Activated CD8-positive, alpha-beta memory T cell treated with anti-CD3 and anti-CD28 coated beads, Interleukin-2, amount 50 U/mL, for 24 hours (primary cell): ENCODE data around the gene GARIN5A.
A peak's percentile ranks its signal among the peaks of the same experiment; 100 is the strongest.
"Not testable (repeated sequence)": the region's sequence is repeated elsewhere in the genome, so short reads cannot be mapped to it uniquely, and the experiment has no call there.

Experiments used
- DNase-seq: peaks from one replicate; pipeline ENCODE4 v3.0.0-alpha.2; 2020; ENCODE audit errors: extremely low read depth

The GARIN5A gene

GRCh38 chr19:50488389-50489194, 11.9 kb upstream of the GARIN5A start:
- DNase-seq = no peak

DNA sequence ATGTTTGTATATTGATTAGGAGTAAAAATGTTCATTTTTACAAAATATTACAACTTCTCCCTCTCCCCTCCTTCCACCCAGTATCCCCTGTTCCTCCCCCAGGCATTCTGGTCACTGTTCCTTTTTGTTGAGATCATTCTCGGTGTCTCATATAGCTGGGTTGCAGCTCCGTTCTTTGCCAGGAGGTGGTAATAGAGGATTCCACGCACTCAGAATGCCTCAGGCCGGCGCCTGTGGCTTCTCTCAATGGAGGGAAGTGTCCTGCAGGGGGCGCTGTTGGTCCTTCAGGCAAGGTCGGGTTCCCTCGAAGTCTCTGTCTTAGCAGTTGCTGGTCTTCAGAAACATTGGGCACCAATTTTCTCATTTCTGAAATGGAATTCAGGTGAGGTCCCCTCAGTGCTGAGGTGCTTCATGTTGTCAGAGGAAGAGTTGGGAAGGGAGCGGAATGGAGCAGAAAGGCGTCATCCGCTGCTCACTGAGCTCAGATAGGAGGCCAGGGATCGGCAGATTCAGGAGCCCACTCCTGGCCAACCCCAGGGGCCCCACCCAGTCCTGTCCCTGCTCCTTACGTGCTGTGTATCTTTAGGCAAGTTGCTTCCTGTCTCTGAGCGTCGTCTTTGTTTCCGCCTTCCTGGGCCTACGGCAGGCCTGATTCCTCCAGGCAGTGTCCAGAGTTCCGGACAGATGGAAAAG, 10.3 kb upstream of the GARIN5A start:
- peak; percentile 28 for DNase-seq

GRCh38 chr19:50485284-50485955, 8.8 kb upstream of the GARIN5A start:
- DNase-seq = no peak

- DNase-seq = no peak
Observed at GRCh38 chr19:50482916-50483315, 6.3 kb upstream of the GARIN5A start.

GRCh38 chr19:50482271-50482855, 5.7 kb upstream of the GARIN5A start:
- no peak for DNase-seq

DNA sequence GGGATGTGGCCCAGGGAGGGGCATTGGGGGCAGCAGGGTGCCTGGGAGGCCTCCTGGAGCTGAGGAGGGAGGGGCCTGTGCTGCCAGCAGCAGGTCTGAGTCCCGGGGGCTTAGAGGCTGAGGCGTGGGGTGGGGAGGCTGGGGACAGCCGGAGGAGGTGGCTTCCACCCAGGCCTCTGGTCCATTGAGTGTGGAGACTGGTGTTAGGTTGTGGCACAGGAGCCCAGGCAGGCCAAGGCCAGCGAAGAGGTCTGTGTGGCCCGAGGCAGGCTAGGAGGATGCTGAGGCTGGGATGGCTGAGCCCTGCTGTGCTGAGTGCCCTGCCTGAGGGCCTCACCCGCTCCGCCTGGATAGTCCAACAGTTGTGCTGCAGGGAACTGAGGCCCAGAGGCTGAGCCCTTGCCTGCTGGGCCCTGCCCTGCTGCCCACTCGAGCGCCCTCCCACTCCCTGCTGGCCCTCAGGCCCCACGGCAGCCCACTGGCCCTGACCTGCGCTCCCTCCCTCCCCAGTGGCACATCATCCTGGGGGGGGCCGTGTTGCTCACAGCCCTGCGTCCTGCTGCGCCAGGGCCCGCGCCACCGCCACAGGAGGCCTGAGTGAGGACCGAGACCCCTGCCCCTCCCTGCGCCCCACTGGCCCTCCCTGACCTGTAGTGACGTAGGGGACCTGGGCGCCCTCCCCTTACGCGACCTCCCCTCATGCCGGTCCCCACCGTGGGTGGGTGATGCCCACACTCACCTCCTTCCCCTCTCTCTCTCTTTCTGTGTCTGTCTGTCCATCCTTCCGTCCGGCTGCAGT, 4.9 kb upstream of the GARIN5A start:
- DNase-seq = no peak

GRCh38 chr19:50480281-50481111, 3.8 kb upstream of the GARIN5A start:
- DNase-seq = no peak

DNA sequence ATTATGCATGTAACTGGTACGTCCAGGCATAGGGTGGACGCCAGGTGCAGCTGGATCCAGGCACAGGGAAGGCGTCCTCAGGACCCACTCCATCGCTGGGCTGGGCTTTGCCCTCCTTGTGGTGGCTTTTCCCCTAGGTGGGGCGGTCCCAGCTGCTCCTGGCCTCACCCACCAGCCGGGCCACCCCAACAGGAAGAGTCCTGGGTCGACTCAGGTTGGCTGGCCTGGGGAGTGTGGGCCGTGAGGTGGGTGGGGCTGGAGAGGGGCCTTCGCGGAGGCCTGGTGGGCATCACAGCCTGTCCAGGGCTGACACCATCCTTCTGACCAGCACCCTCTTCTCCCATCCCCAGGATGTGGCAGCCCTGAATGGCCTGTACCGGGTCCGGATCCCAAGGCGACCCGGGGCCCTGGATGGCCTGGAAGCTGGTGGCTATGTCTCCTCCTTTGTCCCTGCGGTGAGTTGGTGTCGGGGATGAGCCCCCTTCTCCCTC, 3.2 kb upstream of the GARIN5A start:
- DNase-seq = no peak

- no peak for DNase-seq
Observed at GRCh38 chr19:50478901-50479715, 2.5 kb upstream of the GARIN5A start.

- no peak for DNase-seq
Observed at GRCh38 chr19:50477751-50478515, 1.3 kb upstream of the GARIN5A start.

GRCh38 chr19:50476907-50477238, 225 bp upstream of the GARIN5A start:
- no peak for DNase-seq

DNA sequence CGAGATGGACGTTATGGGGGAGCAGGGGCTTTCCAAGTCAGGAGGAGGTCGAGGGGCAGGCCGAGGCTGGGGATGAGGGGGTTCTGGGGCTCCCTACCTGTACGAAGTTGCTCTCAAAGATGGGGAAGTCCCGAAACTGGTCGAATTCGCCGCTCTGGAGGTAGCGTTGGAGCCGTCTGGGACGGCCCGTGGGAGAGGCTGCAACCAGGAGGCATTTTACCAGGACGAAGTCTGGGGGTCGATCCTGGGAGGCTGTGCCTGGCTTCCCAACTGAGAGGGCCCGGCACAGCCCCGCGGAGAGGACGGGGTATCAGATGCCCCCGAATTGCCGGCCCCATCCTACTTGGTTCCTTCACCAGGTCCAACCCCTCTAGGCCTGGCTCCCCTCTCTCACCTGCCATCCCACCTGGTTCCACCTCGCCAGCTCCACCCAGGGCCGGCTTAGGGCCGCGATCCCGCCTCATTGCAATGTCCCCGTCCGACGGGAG, 868 bp downstream of the GARIN5A start:
- no peak for DNase-seq

DNA sequence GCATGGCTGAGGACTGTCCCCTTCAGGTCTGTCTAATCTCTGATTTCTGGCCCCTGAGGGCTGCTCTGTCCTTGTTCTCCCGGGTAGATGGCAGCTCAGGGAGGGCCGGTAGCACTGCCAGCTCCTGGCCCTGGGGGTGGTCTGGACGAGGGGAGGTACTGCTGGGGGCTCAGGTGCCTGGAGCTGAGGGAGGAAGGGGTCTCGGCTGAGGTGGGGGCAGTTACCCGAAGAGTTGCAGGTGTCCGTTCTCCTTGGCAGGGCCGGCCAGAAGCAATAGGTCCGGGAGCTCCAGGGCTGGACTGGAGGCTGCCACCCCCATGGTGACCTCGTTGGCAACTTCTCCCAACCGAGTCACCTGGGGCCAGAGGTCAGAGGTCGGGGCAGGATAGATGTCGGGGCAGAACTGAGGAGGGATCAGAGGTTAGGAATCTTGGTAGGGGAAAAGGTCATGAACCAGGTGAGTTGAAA, 1.5 kb downstream of the GARIN5A start:
- DNase-seq = no peak

- not testable (repeated sequence) for DNase-seq
Observed at GRCh38 chr19:50473336-50473735, 3.3 kb downstream of the GARIN5A start.

DNA sequence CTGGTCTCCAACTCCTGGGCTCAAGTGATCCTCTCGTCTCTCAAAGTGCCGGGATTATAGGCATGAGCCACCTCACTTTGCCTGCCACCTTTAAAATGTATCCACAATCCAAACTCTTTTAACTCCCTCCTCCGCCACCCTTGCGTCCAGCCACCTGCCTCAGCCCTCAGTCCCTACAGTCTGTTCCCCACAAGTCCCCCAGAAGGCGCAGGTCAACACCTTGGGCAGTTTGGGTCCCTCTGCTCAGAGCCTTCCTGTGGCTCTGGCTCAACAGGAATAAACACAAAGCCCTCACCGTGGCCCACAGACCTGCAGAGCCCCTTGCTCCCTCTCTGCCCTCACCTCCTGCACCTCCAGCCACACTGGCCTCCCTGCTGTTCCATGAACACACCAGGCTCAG, 7.8 kb downstream of the GARIN5A start:
- no peak for DNase-seq

GRCh38 chr19:50467566-50467965, 9.1 kb downstream of the GARIN5A start:
- DNase-seq = no peak

DNA sequence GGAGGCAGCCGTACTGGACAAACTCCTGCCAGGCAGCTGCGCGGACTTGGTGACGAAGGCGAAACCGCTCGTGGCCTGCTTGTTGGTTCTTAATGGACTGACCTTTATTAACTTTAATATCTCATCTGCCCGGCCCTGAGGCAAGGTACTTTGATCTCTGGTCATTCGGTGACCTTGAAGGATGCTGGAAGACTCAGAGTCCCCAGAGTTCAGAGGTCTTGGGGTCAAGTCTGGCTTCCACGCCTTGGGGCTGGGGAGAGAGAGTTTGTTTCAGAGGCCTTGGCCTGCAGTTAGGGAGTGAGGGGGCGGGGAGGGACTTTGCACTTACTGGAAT, 10.0 kb downstream of the GARIN5A start:
- DNase-seq = no peak

- no peak for DNase-seq
Observed at GRCh38 chr19:50465986-50466705, 10.5 kb downstream of the GARIN5A start.
